Type B pancreatic cell (in vitro differentiated cells): ENCODE results near the gene PHC2. TPM values are rescaled to one million over a fixed set of nuclear protein-coding genes. Genes with fewer than 3 reads are reported as not detected.
A peak's percentile ranks its signal among the peaks of the same experiment; 100 is the strongest.

Experiments
- DNase-seq: peaks from one replicate; pipeline ENCODE4 v3.0.0; 2021; ENCODE audit warnings: mixed read lengths; ENCODE audit not compliant: unreplicated experiment; ENCODE audit errors: extremely low spot score
- H3K27ac Mint-ChIP-seq: 2 replicates; pipeline ENCODE4 v1.8.0; 2021; ENCODE audit warnings: mild to moderate bottlenecking, mixed read lengths
- H3K27me3 Mint-ChIP-seq: 2 replicates; pipeline ENCODE4 v1.8.0; 2021; ENCODE audit warnings: mixed read lengths
- H3K36me3 Mint-ChIP-seq: 2 replicates; pipeline ENCODE4 v1.8.0; 2021; ENCODE audit warnings: mixed read lengths
- H3K4me1 Mint-ChIP-seq: one replicate; pipeline ENCODE4 v1.8.0; 2021; ENCODE audit warnings: mixed read lengths; ENCODE audit not compliant: unreplicated experiment
- H3K4me3 Mint-ChIP-seq: 2 replicates; pipeline ENCODE4 v1.8.0; 2021; ENCODE audit warnings: mild to moderate bottlenecking, mixed read lengths
- H3K9me3 Mint-ChIP-seq: 2 replicates; pipeline ENCODE4 v1.8.0; 2021; ENCODE audit warnings: mixed read lengths
- total RNA-seq: library from RNA; stranded (reverse); gene quantifications from 2 replicates; pipeline ENCODE4 v1.2.1, GENCODE V29; 2021; ENCODE audit warnings: low replicate concordance
- TF ChIP-seq, protein P1 (sequence below): fragments of 200-600 bp; sonication (generic); conservative IDR thresholded peaks from 2 replicates; pipeline ENCODE4 v1.5.0; 2021; ENCODE audit warnings: antibody characterized with exemption, mild to moderate bottlenecking

The PHC2 gene
- total RNA-seq, 1 donor from 2014 or later, result 106 TPM

DNA sequence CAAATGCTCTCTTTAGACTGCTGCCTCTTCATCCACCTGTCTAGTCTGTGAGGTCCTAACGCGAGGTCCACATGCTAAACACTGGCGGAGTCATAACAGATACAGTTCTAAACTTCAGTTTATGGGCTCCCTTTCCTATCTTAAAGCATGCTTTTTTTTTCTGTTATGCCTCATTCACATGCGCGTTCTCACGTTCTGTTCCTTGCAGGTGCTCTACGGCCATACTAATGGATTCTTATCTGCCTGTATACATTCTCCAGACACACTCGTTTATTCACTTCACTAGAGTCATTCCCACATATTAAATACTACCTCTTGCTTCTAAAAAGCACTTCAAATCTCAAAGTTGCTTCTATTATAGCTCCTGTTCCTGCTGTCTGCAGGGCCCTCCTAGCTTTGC, 38.7 kb downstream of the PHC2 start:
- H3K27ac Mint-ChIP-seq, result no peak overlapping the region
- H3K36me3 Mint-ChIP-seq, result no peaks in the 10 kb centered on the region
- DNase-seq, result no peak
- TF ChIP-seq, protein P1, sequence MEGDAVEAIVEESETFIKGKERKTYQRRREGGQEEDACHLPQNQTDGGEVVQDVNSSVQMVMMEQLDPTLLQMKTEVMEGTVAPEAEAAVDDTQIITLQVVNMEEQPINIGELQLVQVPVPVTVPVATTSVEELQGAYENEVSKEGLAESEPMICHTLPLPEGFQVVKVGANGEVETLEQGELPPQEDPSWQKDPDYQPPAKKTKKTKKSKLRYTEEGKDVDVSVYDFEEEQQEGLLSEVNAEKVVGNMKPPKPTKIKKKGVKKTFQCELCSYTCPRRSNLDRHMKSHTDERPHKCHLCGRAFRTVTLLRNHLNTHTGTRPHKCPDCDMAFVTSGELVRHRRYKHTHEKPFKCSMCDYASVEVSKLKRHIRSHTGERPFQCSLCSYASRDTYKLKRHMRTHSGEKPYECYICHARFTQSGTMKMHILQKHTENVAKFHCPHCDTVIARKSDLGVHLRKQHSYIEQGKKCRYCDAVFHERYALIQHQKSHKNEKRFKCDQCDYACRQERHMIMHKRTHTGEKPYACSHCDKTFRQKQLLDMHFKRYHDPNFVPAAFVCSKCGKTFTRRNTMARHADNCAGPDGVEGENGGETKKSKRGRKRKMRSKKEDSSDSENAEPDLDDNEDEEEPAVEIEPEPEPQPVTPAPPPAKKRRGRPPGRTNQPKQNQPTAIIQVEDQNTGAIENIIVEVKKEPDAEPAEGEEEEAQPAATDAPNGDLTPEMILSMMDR, result no peak
- H3K4me1 Mint-ChIP-seq, result peaks cover 44% of the 10 kb centered on the region
- peak overlapping the region; percentile 16 for H3K4me3 Mint-ChIP-seq
- H3K9me3 Mint-ChIP-seq, result no peaks in the 10 kb centered on the region
- no peaks in the 10 kb centered on the region for H3K27me3 Mint-ChIP-seq

DNA sequence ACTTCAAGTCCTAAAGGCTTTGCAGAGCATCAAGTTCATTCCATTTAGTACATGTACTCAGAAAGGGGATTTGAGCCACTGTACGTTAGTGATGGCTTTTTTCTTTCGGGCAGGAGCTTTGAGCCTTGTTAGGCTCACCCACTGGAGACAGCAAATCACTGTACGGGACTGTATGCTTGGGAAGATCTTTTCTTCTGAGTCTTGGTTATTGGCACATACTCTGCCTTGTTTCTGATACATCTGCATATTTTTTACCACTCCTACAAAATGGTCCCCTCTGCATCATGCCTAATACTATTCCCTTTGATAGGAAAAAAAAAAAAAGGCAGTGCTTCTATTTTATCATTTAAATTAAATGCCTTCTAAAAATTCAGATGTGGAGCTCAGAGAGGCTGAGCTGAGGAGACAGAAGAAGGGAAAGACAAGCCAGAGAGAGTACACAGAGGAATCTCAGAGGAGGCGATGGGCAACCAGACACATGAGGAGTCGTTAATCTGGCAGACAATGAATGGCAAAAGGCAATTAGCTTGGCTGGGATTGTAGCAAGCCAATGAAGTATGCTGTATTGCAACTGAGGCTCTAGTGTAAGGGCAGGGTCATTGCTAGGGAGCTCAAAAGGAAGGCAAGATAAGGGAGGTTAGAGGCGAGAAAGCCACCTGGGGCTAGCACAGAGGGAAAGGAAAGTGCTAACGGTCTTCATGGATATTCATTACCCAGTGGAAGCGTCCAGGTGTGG, 39.4 kb downstream of the PHC2 start:
- no peaks in the 10 kb centered on the region for H3K36me3 Mint-ChIP-seq
- no peaks in the 10 kb centered on the region for H3K27me3 Mint-ChIP-seq
- peak overlapping the region; percentile 38 for H3K4me3 Mint-ChIP-seq
- peaks cover 44% of the 10 kb centered on the region for H3K4me1 Mint-ChIP-seq
- no peaks in the 10 kb centered on the region for H3K9me3 Mint-ChIP-seq
- no peak overlapping the region for H3K27ac Mint-ChIP-seq
- TF ChIP-seq, protein P1, result no peak
- no peak for DNase-seq

DNA sequence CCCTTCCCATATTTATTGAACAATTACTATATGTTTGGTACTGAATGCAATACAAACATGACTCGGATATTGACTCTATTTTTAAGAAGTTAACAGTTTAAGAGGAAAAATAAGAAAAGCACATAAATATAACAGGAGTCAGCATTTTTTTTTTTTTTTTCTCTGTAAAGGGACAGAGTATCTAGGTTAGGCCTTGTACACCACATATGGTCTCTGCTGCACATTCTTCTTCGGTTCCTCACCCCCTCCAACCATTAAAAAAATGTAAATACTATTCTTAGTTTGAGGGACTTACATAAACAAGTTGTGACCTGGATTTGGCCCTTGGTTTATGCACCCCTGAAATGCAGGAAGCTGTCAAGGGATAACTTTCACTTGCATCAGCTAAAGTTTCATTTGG, 40.4 kb downstream of the PHC2 start:
- no peak overlapping the region for H3K27ac Mint-ChIP-seq

GRCh38 chr1:33388805-33389771, 41.8 kb downstream of the PHC2 start:
- Mint-ChIP-seq H3K9me3 (no peaks in the 10 kb centered on the region), H3K4me3 (no peak overlapping the region), H3K27me3 (no peaks in the 10 kb centered on the region), H3K4me1 (peaks cover 48% of the 10 kb centered on the region), H3K27ac (peak overlapping the region; percentile 24), H3K36me3 (no peaks in the 10 kb centered on the region)
- DNase-seq, result no peak
- TF ChIP-seq, protein P1, result no peak

More for the DNA sequence above, 40.4 kb downstream of the PHC2 start:
- Mint-ChIP-seq H3K9me3 (no peaks in the 10 kb centered on the region), H3K36me3 (no peaks in the 10 kb centered on the region), H3K4me1 (peaks cover 44% of the 10 kb centered on the region), H3K27me3 (no peaks in the 10 kb centered on the region), H3K4me3 (no peak overlapping the region)
- DNase-seq, result no peak
- TF ChIP-seq, protein P1, result no peak

GRCh38 chr1:33387625-33388024, 43.3 kb downstream of the PHC2 start:
- Mint-ChIP-seq H3K9me3 (no peaks in the 10 kb centered on the region), H3K27ac (no peak overlapping the region), H3K36me3 (no peaks in the 10 kb centered on the region), H3K27me3 (no peaks in the 10 kb centered on the region), H3K4me3 (no peak overlapping the region), H3K4me1 (peaks cover 45% of the 10 kb centered on the region)
- TF ChIP-seq, protein P1, result no peak
- DNase-seq, result no peak
